ENCODE measurements around the gene GLG1.

GLG1 gene

GRCh38 chr16:74455619-74456289 is 151.2 kb downstream of the GLG1 start:
- DNase-seq (ENCODE audit: low read depth in 1 of 2, low spot score in 1 of 2) = no peak
- Histone ChIP-seq H3K27ac (replicated peaks) (no peak overlapping the region), H3K4me3 (replicated peaks; ENCODE audit: insufficient read depth, low read length) (no peak overlapping the region), H3K27me3 (ENCODE audit: insufficient read depth, poor library complexity, severe bottlenecking) (no peaks in the 10 kb centered on the region)
- no peak for TF ChIP-seq SPI1 (IDR thresholded peaks at IDR 0.05; ENCODE audit: borderline replicate concordance, low read depth)
- no peak for TF ChIP-seq GABPA (IDR thresholded peaks at IDR 0.05; ENCODE audit: low read depth)
- TF ChIP-seq REST (IDR thresholded peaks at IDR 0.05; ENCODE audit: insufficient replicate concordance, low read depth) = no peak
- TF ChIP-seq, protein P1, sequence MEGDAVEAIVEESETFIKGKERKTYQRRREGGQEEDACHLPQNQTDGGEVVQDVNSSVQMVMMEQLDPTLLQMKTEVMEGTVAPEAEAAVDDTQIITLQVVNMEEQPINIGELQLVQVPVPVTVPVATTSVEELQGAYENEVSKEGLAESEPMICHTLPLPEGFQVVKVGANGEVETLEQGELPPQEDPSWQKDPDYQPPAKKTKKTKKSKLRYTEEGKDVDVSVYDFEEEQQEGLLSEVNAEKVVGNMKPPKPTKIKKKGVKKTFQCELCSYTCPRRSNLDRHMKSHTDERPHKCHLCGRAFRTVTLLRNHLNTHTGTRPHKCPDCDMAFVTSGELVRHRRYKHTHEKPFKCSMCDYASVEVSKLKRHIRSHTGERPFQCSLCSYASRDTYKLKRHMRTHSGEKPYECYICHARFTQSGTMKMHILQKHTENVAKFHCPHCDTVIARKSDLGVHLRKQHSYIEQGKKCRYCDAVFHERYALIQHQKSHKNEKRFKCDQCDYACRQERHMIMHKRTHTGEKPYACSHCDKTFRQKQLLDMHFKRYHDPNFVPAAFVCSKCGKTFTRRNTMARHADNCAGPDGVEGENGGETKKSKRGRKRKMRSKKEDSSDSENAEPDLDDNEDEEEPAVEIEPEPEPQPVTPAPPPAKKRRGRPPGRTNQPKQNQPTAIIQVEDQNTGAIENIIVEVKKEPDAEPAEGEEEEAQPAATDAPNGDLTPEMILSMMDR (IDR thresholded peaks at IDR 0.05; ENCODE audit: insufficient read depth, low read length) = no peak
- TF ChIP-seq POLR2AphosphoS5 (IDR thresholded peaks at IDR 0.05; ENCODE audit: low read depth) = no peak

DNA sequence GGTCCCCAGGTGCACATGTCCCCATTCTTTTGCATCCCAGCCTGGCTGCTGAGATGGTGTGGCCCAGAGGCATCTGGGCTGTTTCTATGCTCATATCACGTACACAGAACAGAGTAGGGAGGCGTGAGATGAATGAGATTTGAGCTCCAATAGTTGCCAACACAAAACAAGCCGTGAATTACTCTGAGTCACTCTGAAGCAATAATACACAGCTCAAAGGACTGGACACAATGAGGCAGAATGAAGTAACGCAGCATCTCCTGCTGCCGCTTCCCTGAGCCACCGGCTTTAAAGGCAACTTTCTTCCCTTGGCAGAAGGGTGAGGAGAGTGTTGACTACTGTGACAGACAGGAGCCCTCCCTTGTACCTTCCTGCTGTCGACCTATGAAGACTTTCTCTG is 151.7 kb downstream of the GLG1 start:
- TF ChIP-seq POLR2AphosphoS5 (IDR thresholded peaks at IDR 0.05; ENCODE audit: low read depth) = no peak
- H3K27me3 ChIP-seq (ENCODE audit: insufficient read depth, poor library complexity, severe bottlenecking) = no peaks in the 10 kb centered on the region
- no peak overlapping the region for H3K27ac ChIP-seq (replicated peaks)
- DNase-seq (ENCODE audit: low read depth in 1 of 2, low spot score in 1 of 2) = no peak
- no peak overlapping the region for H3K4me3 ChIP-seq (replicated peaks; ENCODE audit: insufficient read depth, low read length)

DNA sequence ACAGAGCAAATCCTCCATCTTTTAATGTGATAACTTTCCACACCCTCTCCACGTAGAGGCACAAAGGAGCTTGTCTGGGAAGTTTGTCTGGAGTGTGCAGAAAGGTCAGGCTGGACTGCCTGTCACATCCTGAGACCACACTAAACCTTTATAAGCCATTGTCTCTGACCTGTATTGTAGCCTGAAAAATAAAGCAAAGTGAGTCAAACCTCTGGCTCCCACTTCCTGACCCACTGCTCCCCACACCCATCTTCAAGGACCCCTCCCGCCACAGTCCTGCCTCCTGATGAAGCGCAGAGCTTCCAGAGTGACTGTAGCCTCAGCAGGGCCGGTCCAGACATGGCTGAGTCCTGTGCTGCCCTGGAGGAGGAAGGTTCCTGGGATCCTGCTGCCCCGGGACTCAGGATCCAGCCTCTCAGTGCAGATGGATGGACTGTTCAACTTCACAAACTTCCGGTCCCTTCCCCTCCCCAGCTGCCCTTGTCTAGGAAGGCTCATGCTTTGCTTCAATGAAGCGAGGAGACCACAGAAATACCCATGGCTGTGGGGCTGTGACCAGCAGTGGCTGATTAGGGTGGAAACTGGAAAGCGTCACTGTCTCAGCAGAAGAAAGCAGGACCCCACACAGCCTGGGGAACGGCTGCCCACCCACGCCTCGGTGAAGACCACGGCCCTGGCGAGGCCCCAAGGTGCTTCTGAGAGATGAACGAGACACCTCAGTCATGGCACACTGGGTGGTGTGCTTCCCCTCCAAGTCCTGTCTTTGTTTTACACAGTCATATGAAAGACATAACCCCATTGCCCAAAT is 154.8 kb downstream of the GLG1 start:
- H3K4me3 ChIP-seq (replicated peaks; ENCODE audit: insufficient read depth, low read length) = no peak overlapping the region
- TF ChIP-seq REST (IDR thresholded peaks at IDR 0.05; ENCODE audit: insufficient replicate concordance, low read depth) (no peak), GABPA (IDR thresholded peaks at IDR 0.05; ENCODE audit: low read depth) (no peak), POLR2AphosphoS5 (IDR thresholded peaks at IDR 0.05; ENCODE audit: low read depth) (no peak), SPI1 (IDR thresholded peaks at IDR 0.05; ENCODE audit: borderline replicate concordance, low read depth) (no peak)
- TF ChIP-seq, protein P1 (IDR thresholded peaks at IDR 0.05; ENCODE audit: insufficient read depth, low read length) = no peak
- H3K27me3 ChIP-seq (ENCODE audit: insufficient read depth, poor library complexity, severe bottlenecking) = no peaks in the 10 kb centered on the region
- no peak overlapping the region for H3K27ac ChIP-seq (replicated peaks)
- DNase-seq (ENCODE audit: low read depth in 1 of 2, low spot score in 1 of 2) = no peak

- no peak for DNase-seq (ENCODE audit: low read depth in 1 of 2, low spot score in 1 of 2)
- TF ChIP-seq POLR2AphosphoS5 (IDR thresholded peaks at IDR 0.05; ENCODE audit: low read depth) (no peak), SPI1 (IDR thresholded peaks at IDR 0.05; ENCODE audit: borderline replicate concordance, low read depth) (no peak), REST (IDR thresholded peaks at IDR 0.05; ENCODE audit: insufficient replicate concordance, low read depth) (no peak), GABPA (IDR thresholded peaks at IDR 0.05; ENCODE audit: low read depth) (no peak)
- TF ChIP-seq, protein P1 (IDR thresholded peaks at IDR 0.05; ENCODE audit: insufficient read depth, low read length) = no peak
- Histone ChIP-seq H3K4me3 (replicated peaks; ENCODE audit: insufficient read depth, low read length) (no peak overlapping the region), H3K27me3 (ENCODE audit: insufficient read depth, poor library complexity, severe bottlenecking) (no peaks in the 10 kb centered on the region), H3K27ac (replicated peaks) (no peak overlapping the region)
These were observed 155.8 kb downstream of the GLG1 start for GRCh38 chr16:74450967-74451760.
